Esophagus muscularis mucosa (tissue), 4 donors: ENCODE data around the gene PDE4D. TPM values are rescaled to one million over a fixed set of nuclear protein-coding genes. Genes with fewer than 3 reads are reported as not detected.
"Not testable (repeated sequence)": the region's sequence is repeated elsewhere in the genome, so short reads cannot be mapped to it uniquely, and the experiment has no call there.

Experiments
- DNase-seq: peaks from one replicate; pipeline ENCODE4 v3.0.0-alpha.2; 2017; ENCODE audit errors: extremely low spot score
- H3K27ac ChIP-seq, 4 donors: fragments of 200-600 bp; sonication (generic); replicated peaks in 1 of 4; 1 replicate in 3 of 4; 2 replicates in 1 of 4; pipeline ENCODE4 v1.5.1; 2016 to 2019; ENCODE audit warnings: mild to moderate bottlenecking in 1 of 4
- H3K27me3 ChIP-seq, 4 donors: fragments of 200-600 bp; sonication (generic); one replicate each; pipeline versions ENCODE4 v1.5.1 to v1.6.0; 2016 to 2019
- H3K36me3 ChIP-seq, 4 donors: fragments of 200-600 bp; sonication (generic); one replicate each; pipeline ENCODE4 v1.5.1; 2016 to 2019
- H3K4me1 ChIP-seq, 4 donors: fragments of 200-600 bp; sonication (generic); one replicate each; pipeline ENCODE4 v1.5.1; 2016 to 2019
- H3K4me3 ChIP-seq, 4 donors: fragments of 200-600 bp; sonication (generic); 1 replicate in 2 of 4; 2 replicates in 2 of 4; pipeline ENCODE4 v1.5.1; 2016 to 2019; ENCODE audit warnings: mild to moderate bottlenecking in 4 of 4, moderate library complexity in 1 of 4
- H3K9me3 ChIP-seq, 4 donors: fragments of 200-600 bp; sonication (generic); 1 replicate in 3 of 4; 2 replicates in 1 of 4; pipeline ENCODE4 v1.5.1; 2016 to 2019
- CTCF ChIP-seq, 3 experiments: fragments of 200-600 bp in 2 of 3; fragments of 450-650 bp in 1 of 3; sonication (generic) in 2 of 3; IDR thresholded peaks; one replicate each; pipeline ENCODE4 v1.5.1; 2017 to 2019; ENCODE audit warnings: antibody characterized with exemption in 3 of 3, mild to moderate bottlenecking in 2 of 3, moderate library complexity in 1 of 3
- EP300 ChIP-seq: sonication (generic); formaldehyde crosslinking; IDR thresholded peaks from one replicate; pipeline ENCODE4 v1.6.1; 2017; ENCODE audit warnings: antibody characterized with exemption
- POLR2A ChIP-seq: fragments of 450-650 bp; IDR thresholded peaks from one replicate; pipeline ENCODE4 v1.6.1; 2017; ENCODE audit warnings: antibody characterized with exemption, moderate library complexity, mild to moderate bottlenecking, low read depth
- POLR2AphosphoS5 ChIP-seq, 2 donors: sonication (generic); formaldehyde crosslinking; IDR thresholded peaks; one replicate each; pipeline ENCODE4 v1.6.1; 2017; ENCODE audit warnings: antibody characterized with exemption in 2 of 2
- WGBS: methylation state at CpG from one replicate; pipeline ENCODE4 v1.1.5; 2018; 5-methylcytosine and 5-hydroxymethylcytosine counted together
- intact Hi-C: fragments of 100-400 bp; cut with DNase I; formaldehyde crosslinking; loops from one replicate; pipeline ENCODE4 v1.15.1; 2023
- total RNA-seq, 4 donors: library from RNA; depleted of rRNA; stranded (reverse); fragments of >200 nt; gene quantifications; one replicate each; pipeline versions ENCODE4 v1.1.0 to v1.2.1, GENCODE V29; 2016

Gene PDE4D
- total RNA-seq, 4 donors from 2014 or later: 39.2 to 87.0 (median 50.2) TPM

GRCh38 chr5:59416026-59416425 lies 477.5 kb downstream of the PDE4D start:
- no peaks in the 10 kb centered on the region for H3K27me3 ChIP-seq
- peaks cover 0 to 6% (median 0%) of the 10 kb centered on the region in 4 donors for H3K4me1 ChIP-seq
- H3K36me3 ChIP-seq: no peaks in the 10 kb centered on the region
- no peak overlapping the region for H3K4me3 ChIP-seq
- H3K27ac ChIP-seq: no peak overlapping the region
- TF ChIP-seq POLR2A (no peak), CTCF (IDR thresholded peaks at IDR 0.05) (no peak), EP300 (no peak), POLR2AphosphoS5 (IDR thresholded peaks at IDR 0.05) (no peak)
- DNase-seq: no peak
- intact Hi-C loops: no loop called here
- H3K9me3 ChIP-seq: no peaks in the 10 kb centered on the region
- WGBS: 71% methylated on average over 4 of the region's 4 CpGs

- no peaks in the 10 kb centered on the region for H3K27me3 ChIP-seq
- H3K9me3 ChIP-seq: peaks cover 0 to 7% (median 0%) of the 10 kb centered on the region in 4 donors
- no peak overlapping the region for H3K4me3 ChIP-seq
- no peak overlapping the region for H3K27ac ChIP-seq
- WGBS: 100% methylated on average over 2 of the region's 2 CpGs
- intact Hi-C loops: no loop called here
- no peaks in the 10 kb centered on the region for H3K4me1 ChIP-seq
- H3K36me3 ChIP-seq: no peaks in the 10 kb centered on the region
- TF ChIP-seq EP300 (no peak), POLR2AphosphoS5 (IDR thresholded peaks at IDR 0.05) (no peak), POLR2A (no peak), CTCF (IDR thresholded peaks at IDR 0.05) (no peak)
- DNase-seq: no peak
Observed at GRCh38 chr5:59412428-59412827, 481.1 kb downstream of the PDE4D start.

- H3K27ac ChIP-seq, H3K4me1 ChIP-seq, H3K27me3 ChIP-seq, H3K4me3 ChIP-seq, intact Hi-C loops, H3K36me3 ChIP-seq, DNase-seq: not testable (repeated sequence)
- peaks cover 0 to 15% (median 1%) of the 10 kb centered on the region in 4 donors for H3K9me3 ChIP-seq
- 91% methylated on average over 3 of the region's 3 CpGs for WGBS
Observed at GRCh38 chr5:59408997-59409396, 484.5 kb downstream of the PDE4D start.

GRCh38 chr5:59407967-59408366 lies 485.6 kb downstream of the PDE4D start:
- DNase-seq: no peak
- intact Hi-C loops: no loop called here

GRCh38 chr5:59401637-59402036 lies 491.9 kb downstream of the PDE4D start:
- WGBS: 65% methylated on average over 2 of the region's 2 CpGs
- H3K9me3 ChIP-seq: peaks cover 0 to 7% (median 4%) of the 10 kb centered on the region in 4 donors
- no peak overlapping the region for H3K27ac ChIP-seq
- no peaks in the 10 kb centered on the region for H3K27me3 ChIP-seq
- no peaks in the 10 kb centered on the region for H3K36me3 ChIP-seq
- intact Hi-C loops: no loop called here
- TF ChIP-seq POLR2AphosphoS5 (IDR thresholded peaks at IDR 0.05) (no peak), EP300 (no peak), CTCF (IDR thresholded peaks at IDR 0.05) (no peak), POLR2A (no peak)
- no peaks in the 10 kb centered on the region for H3K4me1 ChIP-seq
- no peak overlapping the region for H3K4me3 ChIP-seq
- DNase-seq: no peak

More at GRCh38 chr5:59407967-59408366, 485.6 kb downstream of the PDE4D start:
- Histone ChIP-seq H3K9me3 (peaks cover 0 to 15% (median 4%) of the 10 kb centered on the region in 4 donors), H3K4me1 (no peaks in the 10 kb centered on the region), H3K4me3 (no peak overlapping the region), H3K27ac (no peak overlapping the region), H3K36me3 (no peaks in the 10 kb centered on the region), H3K27me3 (no peaks in the 10 kb centered on the region)
- no peak for TF ChIP-seq EP300
- no peak for TF ChIP-seq POLR2AphosphoS5 (IDR thresholded peaks at IDR 0.05)
- no peak for TF ChIP-seq POLR2A
- no peak for TF ChIP-seq CTCF (IDR thresholded peaks at IDR 0.05)
- WGBS: 100% methylated on average over 1 of the region's 1 CpG

GRCh38 chr5:59394956-59395355 lies 498.6 kb downstream of the PDE4D start:
- not testable (repeated sequence) for H3K4me1 ChIP-seq, H3K27ac ChIP-seq, DNase-seq, H3K4me3 ChIP-seq, H3K9me3 ChIP-seq, H3K36me3 ChIP-seq, H3K27me3 ChIP-seq
- intact Hi-C loops: loop anchor here (5.0 kb wide), 1 partner anchor 277 kb away; no protein-coding TSS in a partner anchor
- WGBS: 84% methylated on average over 9 of the region's 15 CpGs
